ENCODE results near the gene CATSPERZ. TPM values are rescaled to one million over a fixed set of nuclear protein-coding genes. Genes with fewer than 3 reads are reported as not detected.

The CATSPERZ gene
- total and polyA plus RNA-seq, 2 of the 13 experiments (the other 11 are each of a cell fraction or from before 2014, with no cell fraction given), result 0.22 to 0.48 TPM

- TF ChIP-seq, protein P1, sequence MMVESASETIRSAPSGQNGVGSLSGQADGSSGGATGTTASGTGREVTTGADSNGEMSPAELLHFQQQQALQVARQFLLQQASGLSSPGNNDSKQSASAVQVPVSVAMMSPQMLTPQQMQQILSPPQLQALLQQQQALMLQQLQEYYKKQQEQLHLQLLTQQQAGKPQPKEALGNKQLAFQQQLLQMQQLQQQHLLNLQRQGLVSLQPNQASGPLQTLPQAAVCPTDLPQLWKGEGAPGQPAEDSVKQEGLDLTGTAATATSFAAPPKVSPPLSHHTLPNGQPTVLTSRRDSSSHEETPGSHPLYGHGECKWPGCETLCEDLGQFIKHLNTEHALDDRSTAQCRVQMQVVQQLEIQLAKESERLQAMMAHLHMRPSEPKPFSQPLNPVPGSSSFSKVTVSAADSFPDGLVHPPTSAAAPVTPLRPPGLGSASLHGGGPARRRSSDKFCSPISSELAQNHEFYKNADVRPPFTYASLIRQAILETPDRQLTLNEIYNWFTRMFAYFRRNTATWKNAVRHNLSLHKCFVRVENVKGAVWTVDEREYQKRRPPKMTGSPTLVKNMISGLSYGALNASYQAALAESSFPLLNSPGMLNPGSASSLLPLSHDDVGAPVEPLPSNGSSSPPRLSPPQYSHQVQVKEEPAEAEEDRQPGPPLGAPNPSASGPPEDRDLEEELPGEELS (CRISPR knock-in tag; IDR thresholded peaks at IDR 0.05), result peak; percentile 53; the same call in 1 of the 2 replicates
- no peak for TF ChIP-seq KDM1A (CRISPR knock-in tag; IDR thresholded peaks at IDR 0.05)
- TF ChIP-seq U2AF1 (optimal IDR thresholded peaks at IDR 0.05; ENCODE audit: low read depth, low read length), result no peak
- TF ChIP-seq RCOR2 (CRISPR knock-in tag; IDR thresholded peaks at IDR 0.05), result no peak
- TF ChIP-seq LRRFIP1 (CRISPR knock-in tag; conservative IDR thresholded peaks at IDR 0.05), result no peak
- no peak for TF ChIP-seq ZNF737 (CRISPR knock-in tag; IDR thresholded peaks at IDR 0.05; ENCODE audit: borderline replicate concordance)
- peak; percentile 87 for TF ChIP-seq ZNF687 (CRISPR knock-in tag; IDR thresholded peaks at IDR 0.05)
- peak; percentile 87 for TF ChIP-seq ZNF564 (CRISPR knock-in tag; IDR thresholded peaks at IDR 0.05)
- TF ChIP-seq, protein P2, sequence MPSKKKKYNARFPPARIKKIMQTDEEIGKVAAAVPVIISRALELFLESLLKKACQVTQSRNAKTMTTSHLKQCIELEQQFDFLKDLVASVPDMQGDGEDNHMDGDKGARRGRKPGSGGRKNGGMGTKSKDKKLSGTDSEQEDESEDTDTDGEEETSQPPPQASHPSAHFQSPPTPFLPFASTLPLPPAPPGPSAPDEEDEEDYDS (CRISPR knock-in tag; IDR thresholded peaks at IDR 0.05), result peak; percentile 35; the same call in 1 of the 2 replicates
- no peak for TF ChIP-seq ZSCAN29 (CRISPR knock-in tag; conservative IDR thresholded peaks at IDR 0.05)
- no peak for TF ChIP-seq MTF2 (CRISPR knock-in tag; IDR thresholded peaks at IDR 0.05; ENCODE audit: borderline replicate concordance)
- TF ChIP-seq ZNF354B (CRISPR knock-in tag; IDR thresholded peaks at IDR 0.05), result no peak
- no peak for TF ChIP-seq CENPBD1 (CRISPR knock-in tag; IDR thresholded peaks at IDR 0.05; ENCODE audit: borderline replicate concordance, low read depth)
- TF ChIP-seq U2AF2 (IDR thresholded peaks at IDR 0.05; ENCODE audit: low read depth, low read length), result 0 out of 2 replicates have a peak, but pooled peaks have one; percentile 2
- 0 out of 2 replicates have a peak, but pooled peaks have one; percentile 21 for TF ChIP-seq ATF3 (CRISPR knock-in tag; IDR thresholded peaks at IDR 0.05)
- no peak for TF ChIP-seq TBX3 (IDR thresholded peaks at IDR 0.05; ENCODE audit: borderline replicate concordance)
- no peak for TF ChIP-seq SKI (IDR thresholded peaks at IDR 0.05; ENCODE audit: partially characterized antibody)
- no peak for TF ChIP-seq ZNF652 (CRISPR knock-in tag; IDR thresholded peaks at IDR 0.05; ENCODE audit: borderline replicate concordance, low read depth)
- peak; percentile 64; the same call in 1 of the 2 replicates for TF ChIP-seq DMAP1 (CRISPR knock-in tag; IDR thresholded peaks at IDR 0.05)
Measured at GRCh38 chr11:64317325-64317960, 17.3 kb downstream of the CATSPERZ start, which contains the start of gene TRMT112 (continued).

Data from HepG2 (cell line).